Measurements from ENCODE around the gene SIGLEC7. TPM values are rescaled to one million over a fixed set of nuclear protein-coding genes. Genes with fewer than 3 reads are reported as not detected.

The SIGLEC7 gene
- total RNA-seq, 1 experiment from 2014 or later, result not detected

GRCh38 chr19:51168564-51169282 is 26.6 kb downstream of the SIGLEC7 start:
- DNase-seq (ENCODE audit: low spot score), result no peak

- peak; percentile 69 for DNase-seq (ENCODE audit: low spot score)
Measured at GRCh38 chr19:51169283-51169918, 27.3 kb downstream of the SIGLEC7 start.

GRCh38 chr19:51172223-51172622 is 30.1 kb downstream of the SIGLEC7 start:
- no peak for DNase-seq (ENCODE audit: low spot score)

GRCh38 chr19:51173681-51174080 is 31.6 kb downstream of the SIGLEC7 start:
- DNase-seq (ENCODE audit: low spot score), result no peak

GRCh38 chr19:51179256-51179655 is 37.2 kb downstream of the SIGLEC7 start:
- no peak for DNase-seq (ENCODE audit: low spot score)

GRCh38 chr19:51181377-51181912 is 39.3 kb downstream of the SIGLEC7 start:
- DNase-seq (ENCODE audit: low spot score), result no peak

- DNase-seq (ENCODE audit: low spot score), result no peak
Measured at GRCh38 chr19:51181913-51182419, 39.9 kb downstream of the SIGLEC7 start.

GRCh38 chr19:51183629-51184028 is 41.5 kb downstream of the SIGLEC7 start:
- DNase-seq (ENCODE audit: low spot score), result no peak

- no peak for DNase-seq (ENCODE audit: low spot score)
Measured at GRCh38 chr19:51185069-51185867, 43.2 kb downstream of the SIGLEC7 start.

- DNase-seq (ENCODE audit: low spot score), result no peak
Measured at GRCh38 chr19:51185868-51186215, 43.7 kb downstream of the SIGLEC7 start.

GRCh38 chr19:51186323-51186722 is 44.2 kb downstream of the SIGLEC7 start:
- DNase-seq (ENCODE audit: low spot score), result no peak

GRCh38 chr19:51187395-51188226 is 45.5 kb downstream of the SIGLEC7 start:
- DNase-seq (ENCODE audit: low spot score), result no peak

GRCh38 chr19:51188227-51188559 is 46.1 kb downstream of the SIGLEC7 start:
- no peak for DNase-seq (ENCODE audit: low spot score)

- DNase-seq (ENCODE audit: low spot score), result no peak
Measured at GRCh38 chr19:51192689-51193088, 50.6 kb downstream of the SIGLEC7 start.

- DNase-seq (ENCODE audit: low spot score), result no peak
Measured at GRCh38 chr19:51194527-51195315, 52.6 kb downstream of the SIGLEC7 start.

- DNase-seq (ENCODE audit: low spot score), result no peak
Measured at GRCh38 chr19:51195316-51195586, 53.1 kb downstream of the SIGLEC7 start.

GRCh38 chr19:51195616-51196015 is 53.5 kb downstream of the SIGLEC7 start:
- no peak for DNase-seq (ENCODE audit: low spot score)

GRCh38 chr19:51196181-51196580 is 54.1 kb downstream of the SIGLEC7 start:
- DNase-seq (ENCODE audit: low spot score), result no peak

GRCh38 chr19:51198641-51199040 is 56.5 kb downstream of the SIGLEC7 start:
- no peak for DNase-seq (ENCODE audit: low spot score)

GRCh38 chr19:51200071-51200666 is 58.1 kb downstream of the SIGLEC7 start:
- DNase-seq (ENCODE audit: low spot score), result no peak

- DNase-seq (ENCODE audit: low spot score), result no peak
Measured at GRCh38 chr19:51201712-51202111, 59.6 kb downstream of the SIGLEC7 start.

Measured in H4 (cell line).